HG03095 (cell line): ENCODE measurements around the gene ST6GALNAC6.
"Not testable (repeated sequence)": the region's sequence is repeated elsewhere in the genome, so short reads cannot be mapped to it uniquely, and the experiment has no call there.

Experiments
- ATAC-seq: cut with Tn5 transposase; IDR thresholded peaks from one replicate; pipeline ENCODE4 v1.9.1; 2021; ENCODE audit warnings: moderate library complexity; ENCODE audit not compliant: unreplicated experiment

ST6GALNAC6 gene

DNA sequence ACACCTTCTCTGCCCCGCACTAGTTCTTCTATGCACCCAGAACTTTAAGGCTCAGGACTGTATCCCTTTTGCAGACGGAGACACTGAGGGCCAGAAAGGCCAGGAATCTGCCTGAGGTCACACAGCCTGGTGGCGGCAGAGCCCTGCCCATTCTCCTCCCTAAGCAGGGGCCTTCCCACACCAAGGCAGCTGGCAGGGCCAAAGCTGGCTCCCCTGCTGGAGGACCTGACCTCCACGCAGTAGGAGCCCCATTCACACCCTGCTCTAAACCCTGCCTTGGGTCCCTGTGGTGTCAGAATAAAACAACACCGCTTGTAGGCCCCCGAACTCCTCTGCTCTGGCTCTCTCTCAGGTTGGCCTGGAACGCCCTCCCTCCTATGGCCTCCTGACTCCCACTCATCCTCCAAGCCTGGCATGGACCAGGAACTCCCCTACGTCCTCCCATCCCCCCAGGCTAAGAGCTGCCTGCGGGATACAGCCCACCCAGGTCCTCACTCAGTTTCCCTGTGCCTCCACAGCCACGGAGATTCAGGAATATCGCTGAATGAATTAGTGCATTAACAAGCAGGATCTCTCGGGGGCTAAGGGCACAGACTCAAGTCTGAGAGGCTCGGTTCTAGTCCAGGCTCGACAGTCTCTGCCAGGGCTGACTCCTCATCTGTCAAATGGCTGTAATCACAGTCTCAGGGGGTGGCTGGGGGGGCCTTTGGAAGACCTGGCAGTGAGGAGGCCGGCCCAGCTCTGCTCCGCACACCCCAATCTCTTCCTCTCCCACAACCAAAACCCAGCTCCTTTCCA lies 2.8 kb downstream of the ST6GALNAC6 start:
- no peak for ATAC-seq

DNA sequence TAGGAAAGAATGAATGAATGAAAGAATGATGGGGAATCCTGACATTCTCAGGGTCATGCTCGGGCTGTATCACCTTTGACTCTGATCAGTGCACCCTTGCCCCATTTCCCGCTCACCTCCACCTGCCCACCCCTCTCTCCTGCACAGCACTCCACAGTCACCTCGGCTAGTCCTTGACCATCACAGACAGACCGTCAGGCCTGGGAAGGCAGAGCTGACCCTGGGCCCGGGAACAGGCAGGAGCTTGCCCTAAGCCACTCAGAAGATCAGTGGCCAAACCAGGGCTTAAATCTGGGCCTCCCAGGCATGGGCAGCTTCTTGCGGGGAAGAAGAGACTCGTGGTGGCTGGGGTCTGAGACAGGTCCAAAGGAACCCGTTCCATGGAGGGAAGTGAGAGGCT lies 3.6 kb downstream of the ST6GALNAC6 start:
- no peak for ATAC-seq

DNA sequence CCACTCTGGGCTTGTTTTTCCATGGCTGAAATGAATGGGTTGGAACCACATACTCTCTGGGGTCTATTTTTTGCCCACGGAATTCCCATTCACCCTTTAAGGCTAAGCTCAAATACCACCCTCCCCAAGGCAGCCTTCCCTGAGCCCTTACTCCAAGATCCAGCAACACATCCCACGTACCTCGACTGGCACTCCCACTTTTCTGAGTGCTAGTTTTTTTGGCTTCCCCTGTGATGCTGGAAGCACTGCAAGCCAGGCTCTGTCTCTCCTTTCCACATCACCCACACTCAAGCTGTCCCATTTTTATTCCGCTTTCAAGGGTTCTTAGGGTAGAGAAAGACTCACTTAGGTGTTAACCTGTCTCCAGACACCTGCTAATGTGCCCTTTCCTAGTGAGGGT lies 6.0 kb downstream of the ST6GALNAC6 start:
- ATAC-seq, result no peak

DNA sequence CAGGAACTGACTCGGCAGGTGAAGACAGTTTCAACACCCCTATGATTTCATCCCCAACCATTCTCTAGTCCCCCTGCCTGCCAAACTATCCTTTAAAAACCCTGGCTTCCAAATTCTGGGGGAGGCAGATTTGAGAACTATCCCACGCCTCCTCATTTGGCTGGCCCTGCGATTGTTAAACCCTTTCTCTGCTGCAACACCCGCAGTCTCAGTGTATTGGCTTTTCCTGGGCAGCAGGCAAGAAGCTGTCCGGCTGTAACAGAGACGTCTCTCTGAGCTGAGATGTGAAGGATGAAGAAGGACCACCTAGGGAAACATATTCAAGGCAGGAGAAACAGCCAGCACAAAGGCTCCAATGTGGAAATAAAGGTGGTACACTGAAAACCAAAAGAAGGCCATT lies 6.6 kb downstream of the ST6GALNAC6 start:
- ATAC-seq, result no peak

DNA sequence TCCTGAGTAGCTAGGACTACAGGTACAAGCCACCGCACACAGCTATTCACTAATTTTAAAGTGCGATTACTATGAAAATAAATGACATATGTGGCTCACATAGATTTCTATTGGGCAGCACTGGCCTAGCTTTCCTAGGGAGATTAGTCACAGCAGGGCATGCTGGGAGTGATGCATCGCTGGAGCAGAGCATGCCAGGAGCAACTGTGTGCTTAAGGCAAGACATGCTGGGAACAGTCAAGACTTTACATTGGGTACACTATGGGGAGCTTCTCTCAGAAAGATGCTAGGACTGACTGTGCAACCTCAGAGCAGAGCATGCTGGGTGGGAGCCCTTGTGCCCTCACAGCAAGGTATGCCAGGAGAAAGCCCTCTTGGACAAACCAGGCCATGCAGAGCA lies 9.3 kb downstream of the ST6GALNAC6 start:
- ATAC-seq, result no peak

DNA sequence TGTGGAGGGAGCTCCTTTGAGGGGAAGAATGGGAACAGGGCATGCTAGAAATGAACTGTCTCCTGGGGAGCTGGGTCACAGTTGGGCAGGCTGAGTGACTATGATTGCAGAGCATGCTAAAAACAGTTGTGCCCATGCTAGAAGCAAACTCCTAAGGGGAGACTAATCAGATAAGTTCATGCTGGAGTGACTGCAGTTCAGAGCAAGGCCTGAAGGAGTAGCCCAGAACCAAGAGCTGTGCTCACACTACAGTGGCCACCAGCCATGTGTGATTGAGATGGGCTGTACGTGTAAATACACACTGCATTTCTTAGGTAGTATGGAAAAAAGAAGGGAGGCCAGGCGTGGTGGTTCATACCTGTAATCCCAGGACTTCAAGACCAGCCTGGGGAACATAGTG lies 11.6 kb downstream of the ST6GALNAC6 start:
- ATAC-seq, result no peak

DNA sequence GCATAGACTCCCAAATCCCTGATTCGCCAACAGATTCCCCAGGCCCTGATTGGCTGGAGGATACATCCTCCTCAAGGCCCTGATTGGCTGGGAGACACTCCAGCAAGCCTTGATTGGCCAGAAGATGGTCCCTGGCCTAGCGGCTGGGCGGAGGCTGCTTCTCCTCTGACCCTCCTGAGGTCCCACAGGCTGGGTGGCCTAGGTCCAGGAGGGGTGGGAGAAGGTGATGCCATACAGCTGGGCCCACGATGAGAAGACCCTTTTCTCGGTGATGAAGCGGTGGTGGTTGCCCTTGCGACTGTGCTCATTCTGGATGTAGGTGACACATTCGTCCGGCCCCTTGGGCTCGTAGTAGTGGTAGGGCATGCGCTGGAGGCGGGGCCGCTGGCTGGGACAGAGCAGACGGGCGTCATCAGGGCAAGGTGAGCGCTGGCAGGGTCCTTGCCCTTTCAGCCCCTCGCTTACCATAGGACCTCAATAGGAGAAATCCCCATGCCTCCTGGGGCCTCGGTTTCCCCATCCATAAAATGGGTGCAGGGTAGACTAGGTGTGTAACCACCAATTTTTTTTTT lies 12.9 kb downstream of the ST6GALNAC6 start:
- no peak for ATAC-seq

DNA sequence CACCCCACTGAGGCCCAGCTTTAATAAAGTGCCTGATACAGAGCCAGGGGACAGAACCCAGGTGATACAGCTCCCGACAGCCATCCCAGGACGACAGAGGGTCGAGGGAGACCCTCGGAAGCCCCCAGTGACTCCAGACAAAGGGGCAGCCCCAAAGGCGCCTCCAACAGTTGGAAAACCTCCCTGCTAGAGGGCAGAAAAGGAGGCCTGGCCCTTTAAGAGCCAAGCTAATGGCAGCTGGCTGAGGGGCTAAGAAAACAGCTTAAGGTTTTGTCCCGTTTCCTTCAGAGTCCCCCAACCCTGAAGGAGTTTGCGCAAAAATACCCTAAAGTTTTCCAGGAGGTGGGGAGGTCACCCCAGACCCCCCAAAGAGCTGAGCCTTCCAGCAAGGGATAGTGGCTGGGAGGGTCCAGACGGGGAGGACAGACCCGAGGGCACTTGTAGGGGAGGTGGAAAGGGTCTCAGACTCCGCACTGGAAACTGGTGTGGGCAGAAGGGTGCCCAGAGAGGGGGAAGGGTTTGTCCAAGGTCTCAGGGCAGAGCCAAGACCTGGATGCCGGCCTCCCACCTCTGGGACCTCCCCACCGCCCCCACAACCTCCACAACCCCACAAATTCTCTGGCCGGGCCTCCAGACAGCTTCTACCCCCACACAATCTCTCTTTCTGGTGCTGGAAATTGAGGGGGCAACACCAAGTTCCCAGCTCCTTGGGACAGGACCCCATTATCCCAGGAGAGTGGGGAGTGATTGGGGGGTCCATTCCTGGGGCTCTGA lies 13.7 kb downstream of the ST6GALNAC6 start:
- no peak for ATAC-seq

DNA sequence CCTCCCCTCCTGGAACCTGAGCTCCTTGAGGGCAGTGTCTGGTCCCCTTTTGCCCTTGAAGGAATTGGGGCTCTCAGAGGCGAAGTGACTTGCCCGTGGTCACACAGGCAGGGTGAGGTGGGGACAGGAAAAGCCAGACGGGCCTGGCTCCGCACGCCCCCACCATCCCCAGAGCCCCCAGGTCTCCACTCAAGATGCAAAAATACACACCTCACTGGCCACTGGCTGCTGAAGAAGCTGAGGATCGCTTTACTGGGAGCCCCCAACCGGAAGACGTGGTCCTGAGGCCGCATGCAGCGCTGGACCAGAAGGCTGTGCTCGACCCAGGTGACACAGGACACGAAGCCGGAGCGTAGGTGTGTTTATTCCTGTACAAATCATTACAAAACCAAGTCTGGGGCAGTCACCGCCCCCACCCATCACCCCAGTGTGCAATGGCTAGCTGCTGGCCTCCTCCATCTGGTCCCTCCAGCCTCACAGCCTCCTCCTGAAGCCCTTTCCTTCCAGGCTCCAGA lies 14.4 kb downstream of the ST6GALNAC6 start:
- no peak for ATAC-seq

DNA sequence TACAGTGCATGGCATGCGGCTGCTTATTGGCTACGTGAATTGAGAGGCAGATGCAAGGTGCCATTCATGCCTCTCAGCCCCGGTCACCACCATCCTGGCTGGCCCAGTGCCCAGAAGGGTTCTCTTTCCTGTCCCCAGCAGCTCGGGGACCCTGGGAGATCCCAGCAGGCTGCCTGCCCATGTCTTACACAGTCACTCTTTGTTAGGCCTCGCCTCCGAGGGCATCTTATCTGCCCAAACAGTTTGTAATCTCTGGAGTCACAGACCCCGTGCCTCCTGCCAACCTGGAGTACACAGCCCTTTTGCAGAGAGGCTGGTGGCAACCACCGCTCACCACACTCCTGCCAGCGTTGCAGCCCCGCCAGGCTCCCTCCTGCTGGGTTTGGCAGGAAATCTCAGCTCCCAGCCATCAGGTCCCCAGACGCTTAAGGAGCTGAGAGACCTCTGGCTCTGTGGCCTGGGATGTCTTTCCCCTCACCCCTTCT lies 14.9 kb downstream of the ST6GALNAC6 start:
- no peak for ATAC-seq

DNA sequence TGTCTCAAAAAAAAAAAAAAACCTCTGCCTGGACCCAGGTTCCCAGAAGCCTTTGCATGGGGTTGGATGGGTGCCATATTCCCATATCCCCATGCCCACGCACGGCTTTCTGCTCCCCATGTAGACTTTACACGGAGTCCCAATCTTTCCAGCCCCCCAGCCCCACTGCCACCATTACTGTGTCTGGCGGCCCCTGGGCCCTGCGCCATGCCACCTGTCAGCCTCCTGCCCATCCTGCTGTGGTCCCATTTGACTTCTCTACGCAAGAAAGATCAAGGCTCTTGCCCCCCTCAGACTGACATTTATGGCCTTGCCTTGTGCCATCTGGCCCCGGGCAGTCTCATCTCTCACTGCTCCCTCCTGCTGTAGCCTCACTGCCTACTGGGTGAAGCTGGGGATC lies 15.4 kb downstream of the ST6GALNAC6 start:
- ATAC-seq, result no peak

DNA sequence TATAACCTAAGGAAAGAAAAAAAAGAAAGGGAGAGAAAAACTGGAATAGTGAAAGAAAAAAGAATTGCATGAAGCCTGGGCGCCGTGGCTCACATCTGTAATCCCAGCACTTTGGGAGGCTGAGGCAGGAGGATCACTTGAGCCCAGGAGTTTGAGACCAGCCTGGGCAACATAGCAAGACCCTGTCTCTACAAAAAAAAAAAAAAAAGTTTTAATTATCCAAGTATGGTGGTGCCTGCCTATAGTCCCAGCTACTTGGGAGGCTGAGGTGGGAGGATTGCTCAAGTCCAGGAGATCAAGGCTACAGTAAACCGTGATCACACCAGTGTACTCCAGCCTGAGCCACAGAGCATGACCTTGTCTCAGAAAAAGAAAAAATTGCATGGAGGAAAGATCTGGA lies 17.7 kb downstream of the ST6GALNAC6 start:
- ATAC-seq, result not testable (repeated sequence)

DNA sequence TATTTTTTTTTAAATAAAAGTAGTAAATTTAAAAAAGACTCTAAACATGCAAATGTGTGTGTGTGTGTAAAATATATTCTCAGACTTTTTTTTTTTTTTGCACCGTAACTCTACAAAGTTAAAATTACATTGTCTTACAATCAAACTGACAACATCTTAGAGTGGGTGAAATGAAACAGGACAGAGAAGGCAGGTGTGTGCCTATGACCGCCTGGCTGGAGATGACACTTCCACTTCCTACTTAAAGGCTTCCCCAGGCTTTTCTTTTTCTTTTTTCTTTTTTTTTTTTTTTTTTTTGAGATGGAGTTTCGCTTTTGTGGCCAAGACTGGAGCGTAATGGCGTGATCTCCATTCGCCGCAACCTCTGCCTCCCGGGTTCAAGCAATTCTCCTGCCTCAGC lies 19.3 kb downstream of the ST6GALNAC6 start:
- no peak for ATAC-seq

DNA sequence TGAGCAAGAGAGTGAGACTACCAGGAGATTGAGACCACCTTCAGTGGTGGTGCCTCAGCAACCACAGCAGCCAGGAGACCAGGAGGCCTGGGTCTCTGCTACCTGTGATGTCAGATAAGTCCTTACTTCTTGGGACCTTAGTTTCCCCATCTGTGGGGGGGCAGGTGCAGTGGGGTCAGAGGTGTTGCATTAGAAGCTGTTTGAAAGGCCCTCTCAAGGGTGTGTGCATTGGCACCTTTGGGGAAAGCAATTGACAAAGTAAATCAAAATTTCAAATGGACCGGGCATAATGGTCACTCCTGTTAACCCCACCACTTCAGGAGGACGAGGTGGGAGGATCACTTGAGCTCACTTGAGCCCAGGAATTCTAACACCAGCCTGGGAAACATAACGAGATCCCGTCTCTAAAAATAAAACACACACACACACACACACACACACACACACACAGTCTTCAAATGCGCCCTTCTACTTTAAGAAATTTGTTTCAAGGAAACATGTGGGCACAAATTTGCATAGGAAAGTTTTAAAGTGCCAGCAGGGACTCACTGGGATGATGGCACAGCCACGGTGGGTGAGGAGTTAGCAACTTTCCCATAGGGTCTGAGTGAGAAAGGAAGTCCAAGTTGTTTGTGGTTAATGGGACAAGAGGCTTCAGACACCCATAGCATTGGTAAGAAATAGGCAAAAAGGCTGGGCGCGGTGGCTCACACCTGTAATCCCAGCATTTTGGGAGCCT lies 20.6 kb downstream of the ST6GALNAC6 start:
- ATAC-seq, result no peak

DNA sequence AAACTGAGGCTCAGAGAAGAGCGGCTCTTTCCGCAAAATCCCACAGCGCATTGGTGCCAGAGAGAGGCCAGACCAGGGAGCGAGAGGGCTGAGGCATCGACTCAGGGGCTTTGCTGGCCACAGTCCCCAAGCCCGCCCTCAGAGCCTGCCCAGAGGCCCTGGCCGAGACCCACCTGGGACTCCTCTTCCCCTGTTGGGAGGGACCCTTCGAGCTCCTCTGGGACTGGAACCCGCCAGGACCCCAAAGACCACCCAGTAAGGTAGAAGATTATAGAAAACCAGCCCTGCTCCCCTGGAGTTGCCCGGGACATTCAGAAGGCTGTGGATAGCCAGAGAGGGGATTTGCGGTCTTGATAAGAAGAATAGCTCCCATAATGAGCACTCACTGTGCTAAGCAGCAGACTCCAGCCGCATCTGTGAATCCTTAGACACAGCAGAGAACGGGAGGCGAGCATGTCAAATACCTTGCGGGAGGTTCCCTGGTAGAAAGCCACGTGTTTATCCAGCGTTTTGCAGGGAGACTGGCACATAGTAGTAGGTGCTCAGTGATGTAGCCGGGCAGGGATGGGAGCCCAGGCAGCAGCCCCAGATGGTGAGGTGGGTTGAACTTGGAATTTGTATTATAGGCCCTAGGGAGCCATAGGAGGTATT lies 21.3 kb downstream of the ST6GALNAC6 start:
- no peak for ATAC-seq

DNA sequence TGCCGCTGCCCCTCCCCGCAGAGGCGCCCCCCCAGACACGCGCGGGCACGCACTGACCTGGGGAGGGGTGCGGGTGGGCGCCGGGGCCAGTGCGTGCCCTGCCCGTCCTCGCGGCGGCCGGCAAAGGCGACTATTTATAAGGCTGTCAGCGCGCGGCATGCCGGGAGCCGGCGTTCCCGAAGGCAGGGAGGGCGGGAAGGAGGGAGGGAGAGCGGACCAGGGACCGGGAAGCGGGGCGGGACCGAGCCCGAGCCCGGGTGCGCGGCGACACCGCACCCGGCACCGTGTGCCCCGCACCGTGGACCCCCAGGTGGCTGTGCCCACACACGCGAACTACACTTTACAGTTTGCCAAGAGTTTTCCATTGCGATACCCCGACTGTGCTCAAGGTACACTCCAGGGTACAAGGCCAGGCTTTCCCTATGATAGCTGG lies 21.8 kb downstream of the ST6GALNAC6 start, which contains the start of gene AK1:
TSS of gene AK1 (minus strand) at position 110 of the 433 bp plus-strand sequence. CDS start 3,058 bp downstream, outside the sequence.
- no peak for ATAC-seq

DNA sequence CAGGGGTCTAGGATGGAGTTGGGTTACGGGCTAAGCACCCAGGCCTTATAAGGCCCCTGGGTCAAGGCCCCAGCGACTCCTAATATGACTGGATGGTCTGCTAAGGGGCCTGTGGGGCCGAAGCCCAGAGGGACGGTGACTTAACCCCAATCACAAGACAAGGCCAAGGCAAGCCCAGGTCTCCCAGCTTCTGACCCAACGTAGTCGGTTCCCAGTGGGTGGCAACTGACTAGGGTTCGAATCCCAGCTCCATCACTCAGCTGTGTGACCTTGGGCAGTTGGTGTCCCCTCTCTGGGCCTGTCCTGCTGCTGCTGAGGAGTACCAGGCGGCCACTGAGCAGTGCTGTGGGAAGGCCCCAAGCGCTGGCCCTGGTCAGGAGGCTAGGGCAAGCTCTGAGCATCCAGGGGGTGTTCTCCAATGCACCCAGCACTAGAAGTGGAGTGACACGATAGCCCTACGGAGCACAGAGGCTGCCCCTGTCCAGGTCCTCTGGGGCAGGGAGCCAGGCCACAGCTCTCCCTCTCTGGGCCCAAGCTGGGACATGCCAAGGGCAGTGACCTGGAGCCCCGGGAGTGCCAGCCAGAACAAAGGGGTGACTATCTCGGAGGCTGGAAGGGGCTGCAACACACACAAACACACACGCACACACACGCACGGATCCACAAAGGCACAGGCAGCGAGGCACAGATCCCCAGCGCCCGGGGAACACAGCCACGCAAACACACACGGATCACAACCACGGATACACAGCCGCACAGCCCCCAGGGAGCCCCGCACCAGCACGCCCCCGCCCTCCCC lies 22.4 kb downstream of the ST6GALNAC6 start:
- no peak for ATAC-seq

DNA sequence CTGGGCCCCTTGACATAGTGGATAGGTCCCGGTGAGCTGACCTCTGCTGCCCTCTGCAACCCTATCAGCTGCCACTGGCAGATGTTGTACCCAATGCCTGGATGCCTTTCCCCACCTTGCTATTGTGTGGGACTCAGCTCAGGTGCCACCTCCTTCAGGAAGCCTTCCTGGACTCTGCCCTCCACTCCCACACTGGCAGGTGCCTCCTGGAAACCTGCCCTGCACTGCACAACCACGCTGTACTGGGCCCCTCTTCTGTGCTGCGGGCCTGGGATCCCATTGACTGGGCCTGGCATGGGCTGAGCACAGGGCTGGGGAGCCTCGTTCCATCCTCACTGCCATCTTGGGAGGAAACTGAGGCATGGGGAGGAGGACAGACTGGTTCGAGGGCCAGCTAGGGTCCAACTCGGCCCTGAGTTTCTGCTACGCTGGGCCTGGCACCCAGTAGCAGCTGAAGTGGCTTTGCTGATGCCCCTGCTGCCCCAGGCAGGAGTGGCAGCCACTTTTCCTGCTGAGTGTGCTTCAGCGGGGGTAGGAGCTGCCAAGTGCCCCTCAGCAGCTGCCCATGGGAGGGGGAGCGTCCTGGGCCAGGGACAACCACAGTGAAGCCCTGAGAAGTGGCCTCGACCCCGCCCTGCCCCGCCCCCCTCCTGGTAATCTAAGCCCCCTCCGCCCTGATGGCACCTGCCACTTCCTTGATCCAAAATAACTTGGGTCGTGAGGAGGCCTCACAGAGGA lies 23.2 kb downstream of the ST6GALNAC6 start:
- no peak for ATAC-seq
